Stimulated activated CD8-positive, alpha-beta memory T cell treated with anti-CD3 and anti-CD28 coated beads, Interleukin-15, amount 100 ng/mL, for 24 hours (primary cell): Measurements from ENCODE around the gene EMCN.
"Not testable (repeated sequence)": the region's sequence is repeated elsewhere in the genome, so short reads cannot be mapped to it uniquely, and the experiment has no call there.

Source experiments
- DNase-seq: peaks from one replicate; pipeline ENCODE4 v3.0.0-alpha.2; 2020; ENCODE audit warnings: low read depth

Gene EMCN

GRCh38 chr4:100492129-100492528 lies 25.7 kb downstream of the EMCN start:
- DNase-seq = no peak

DNA sequence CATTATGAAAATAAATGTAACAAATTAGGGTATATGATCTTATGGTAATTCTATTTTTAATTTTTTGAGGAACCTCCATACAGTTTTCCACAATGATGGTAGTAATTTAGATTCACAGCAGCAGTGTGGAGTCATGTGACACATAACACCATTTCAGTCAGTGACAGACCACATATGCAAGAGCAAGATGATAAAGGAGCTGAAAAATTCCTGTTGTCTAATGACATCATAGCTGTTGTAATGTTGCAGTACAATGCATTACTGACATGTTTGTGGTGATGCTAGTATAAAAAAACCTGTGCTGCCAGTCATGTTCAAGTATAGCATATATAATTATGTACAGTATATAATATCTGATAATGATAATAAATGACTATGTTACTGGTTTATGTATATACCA lies 28.5 kb downstream of the EMCN start:
- DNase-seq = no peak

DNA sequence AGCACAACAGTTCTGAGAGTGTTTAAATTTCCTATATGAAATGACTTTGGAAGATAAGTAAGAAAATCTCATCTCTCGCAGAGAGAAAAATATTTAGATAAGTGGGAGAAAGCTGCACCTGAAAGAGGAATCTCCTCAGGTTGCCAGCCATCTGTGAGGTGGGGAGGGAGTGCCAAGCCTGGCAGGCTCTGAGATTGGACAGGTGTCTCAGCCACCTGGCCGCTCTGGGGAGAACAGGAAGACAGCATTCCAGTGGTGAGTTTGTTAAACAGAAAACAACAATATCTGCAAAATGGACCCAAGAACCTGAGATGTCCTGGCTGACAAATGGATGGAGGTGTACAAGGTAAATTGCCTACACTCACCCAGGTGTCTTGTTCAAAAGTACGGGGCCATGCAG lies 31.3 kb downstream of the EMCN start:
- DNase-seq = no peak

- DNase-seq = no peak
Observed at GRCh38 chr4:100483796-100484195, 34.0 kb downstream of the EMCN start.

GRCh38 chr4:100479971-100480370 lies 37.9 kb downstream of the EMCN start:
- no peak for DNase-seq

GRCh38 chr4:100469555-100469954 lies 48.3 kb downstream of the EMCN start:
- no peak for DNase-seq

DNA sequence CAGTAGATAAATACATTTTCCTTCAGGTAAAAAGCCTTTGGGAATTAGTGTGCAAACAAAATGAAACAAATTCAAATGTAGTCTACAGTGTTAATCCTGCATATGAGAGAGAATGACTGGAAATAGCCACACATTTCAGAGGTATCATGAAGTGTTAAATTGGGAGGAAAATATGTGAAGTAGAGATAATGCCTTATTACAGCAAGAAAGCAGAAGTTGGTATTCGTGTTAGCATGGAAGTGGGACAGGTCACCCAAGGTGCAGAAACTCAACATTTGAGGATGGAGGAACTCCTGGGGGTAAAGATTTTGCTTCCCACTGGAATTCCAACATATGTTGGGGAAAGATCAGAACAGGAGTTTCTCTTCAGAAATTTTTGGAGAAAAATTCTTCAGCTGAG lies 51.3 kb downstream of the EMCN start:
- no peak for DNase-seq

GRCh38 chr4:100461807-100462605 lies 55.8 kb downstream of the EMCN start:
- no peak for DNase-seq

DNA sequence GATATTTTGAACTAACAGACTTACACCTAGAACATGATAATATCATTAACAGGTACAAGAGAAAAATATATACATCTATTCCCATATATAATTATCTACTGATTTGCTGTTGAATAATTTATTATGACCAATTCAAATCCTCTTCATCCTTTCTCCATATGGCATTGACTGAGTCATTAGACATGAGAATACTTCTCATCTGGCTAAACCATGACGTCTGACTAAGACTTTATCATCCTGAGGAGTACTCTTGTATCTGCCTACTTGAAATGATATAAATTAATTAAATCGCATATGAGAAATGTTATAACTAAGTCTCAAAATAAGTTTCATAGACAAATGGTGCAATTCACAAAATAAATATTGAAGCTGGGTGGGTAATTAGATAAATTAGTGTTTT lies 67.4 kb downstream of the EMCN start:
- DNase-seq = no peak

DNA sequence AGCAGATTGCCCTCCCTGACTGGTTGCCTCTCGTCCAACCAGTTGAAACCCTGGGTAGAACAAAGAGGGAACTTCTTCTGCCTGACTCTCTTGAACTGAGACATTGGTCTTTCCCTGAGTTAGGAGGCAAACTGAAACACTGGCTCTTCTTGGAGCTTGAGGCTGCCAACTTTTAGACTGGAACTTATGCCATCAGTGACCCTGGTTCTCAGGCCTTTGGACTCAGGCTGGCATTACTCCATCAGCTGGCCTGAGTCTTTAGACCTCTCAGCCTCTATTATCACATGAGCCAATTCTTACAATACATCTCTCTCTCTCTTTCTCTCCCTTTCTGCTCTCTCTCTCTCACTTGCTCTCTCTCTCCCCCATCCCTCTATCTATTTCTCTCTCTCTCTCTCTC lies 86.4 kb downstream of the EMCN start:
- DNase-seq = no peak

GRCh38 chr4:100430451-100430850 lies 87.4 kb downstream of the EMCN start:
- no peak for DNase-seq

DNA sequence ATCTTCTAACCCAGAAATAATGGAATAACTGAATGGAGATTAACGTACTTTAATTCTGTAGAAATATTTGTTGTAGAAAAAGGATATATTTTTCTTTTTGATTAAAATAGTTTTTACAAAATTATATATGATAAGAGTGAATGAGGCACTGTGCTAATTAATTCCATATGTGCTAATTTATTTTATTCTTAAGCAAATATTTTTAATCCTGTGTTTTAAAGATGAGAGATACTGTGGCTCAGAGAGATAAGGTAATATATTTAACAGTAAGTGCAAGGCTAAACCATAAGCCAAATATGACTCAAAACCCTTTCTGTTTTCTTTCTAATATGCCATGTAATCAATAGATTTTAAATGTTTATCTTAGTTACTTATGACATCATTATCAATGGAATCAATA lies 88.2 kb downstream of the EMCN start:
- no peak for DNase-seq

DNA sequence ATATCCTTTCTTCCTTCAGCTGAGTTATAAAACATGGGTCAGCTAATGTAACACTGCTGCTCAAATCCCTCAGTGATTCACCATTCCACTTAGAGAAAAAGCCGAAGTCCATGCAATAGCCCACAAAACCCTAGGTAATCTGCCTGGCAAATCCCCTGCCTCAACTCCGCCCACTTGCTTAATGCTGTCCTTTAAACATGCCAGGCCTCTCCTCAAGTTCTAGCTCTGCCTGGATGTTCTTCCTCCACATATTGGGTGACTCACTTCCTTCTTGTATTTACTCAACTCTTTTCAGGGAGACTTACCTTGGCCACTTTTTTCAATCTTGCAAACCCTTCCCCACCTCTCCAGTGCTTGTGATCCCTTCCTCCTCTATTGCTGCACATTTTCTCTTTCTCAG lies 89.8 kb downstream of the EMCN start:
- no peak for DNase-seq

- no peak for DNase-seq
Observed at GRCh38 chr4:100424376-100424775, 93.4 kb downstream of the EMCN start.

GRCh38 chr4:100422894-100423293 lies 94.9 kb downstream of the EMCN start:
- DNase-seq = no peak

GRCh38 chr4:100421361-100421978 lies 96.4 kb downstream of the EMCN start:
- DNase-seq = no peak

- DNase-seq = no peak
Observed at GRCh38 chr4:100420571-100420970, 97.3 kb downstream of the EMCN start.

DNA sequence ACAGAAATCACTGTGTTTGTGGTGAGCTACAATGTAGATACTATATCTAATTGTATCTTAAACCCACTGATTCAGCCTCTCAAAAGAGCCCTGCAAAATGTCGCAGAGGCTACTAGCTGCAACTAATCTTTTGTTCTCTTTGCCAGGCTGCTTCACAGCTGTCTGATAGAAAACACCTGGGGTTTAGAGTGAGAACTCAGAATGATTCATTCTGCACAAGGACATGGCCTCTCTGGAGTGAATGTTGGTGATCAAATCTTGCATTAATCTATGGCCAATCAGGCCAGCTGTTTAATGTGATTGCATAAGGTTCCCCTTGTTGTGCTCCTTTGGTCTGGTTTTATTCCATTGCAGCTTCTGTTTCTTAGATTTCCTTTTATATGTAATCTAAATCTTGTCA lies 100.3 kb downstream of the EMCN start:
- DNase-seq = no peak

DNA sequence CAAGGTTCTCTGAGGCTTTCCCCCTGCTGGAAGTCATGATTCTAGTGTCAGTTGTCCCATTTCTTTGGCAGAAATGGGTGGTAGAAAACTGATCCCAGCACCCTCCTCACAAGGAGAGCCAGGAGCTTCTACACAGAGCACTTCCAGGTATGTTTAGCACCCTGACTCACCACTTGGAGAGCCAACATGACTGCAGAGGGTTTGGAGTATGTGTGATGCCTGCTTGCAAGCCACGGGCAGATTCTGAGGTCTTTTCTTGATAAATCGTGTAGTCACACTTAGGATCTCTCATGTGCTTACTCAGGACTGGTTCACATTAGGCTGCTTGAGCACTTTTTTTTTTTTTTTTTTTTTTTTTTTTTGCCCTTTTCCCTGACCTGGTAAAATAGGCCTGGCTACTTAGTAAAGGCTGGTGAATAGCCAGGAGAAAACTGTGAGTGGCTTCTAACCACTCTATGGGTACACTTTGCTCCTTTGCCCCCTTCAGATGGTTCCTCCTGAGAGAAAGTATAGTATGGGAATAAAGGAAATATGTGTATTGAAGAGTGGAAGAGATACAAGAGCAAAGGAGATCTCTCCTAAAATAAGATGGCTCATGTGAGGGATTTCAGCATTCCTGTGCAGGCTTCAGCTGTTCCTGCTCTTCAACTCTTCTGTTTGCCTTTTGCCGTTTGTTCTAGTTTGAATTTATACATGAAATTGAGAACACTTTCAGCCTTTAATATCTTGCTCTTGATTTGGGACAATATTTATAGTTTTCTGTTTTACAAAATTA lies 103.6 kb downstream of the EMCN start:
- no peak for DNase-seq

DNA sequence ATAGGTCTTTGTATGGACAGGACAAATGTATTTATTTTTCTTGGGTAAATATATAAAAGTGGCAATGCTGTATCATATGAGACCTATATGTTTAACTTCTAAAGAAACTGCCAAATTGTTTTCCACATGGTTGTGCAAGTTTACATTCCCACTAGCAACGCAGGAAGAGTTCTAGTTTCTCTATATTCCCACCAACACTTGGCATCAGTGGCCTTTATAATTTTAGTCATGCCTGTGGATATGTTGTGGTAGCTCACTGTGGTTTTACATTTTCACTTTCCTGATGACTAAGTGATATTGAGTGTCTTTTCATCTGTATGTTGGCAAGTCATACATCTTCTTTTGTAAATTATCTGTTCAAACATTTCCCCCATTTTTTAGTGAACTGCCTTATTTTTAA lies 126.0 kb downstream of the EMCN start:
- DNase-seq = no peak

GRCh38 chr4:100391086-100391485 lies 126.7 kb downstream of the EMCN start:
- DNase-seq = no peak

- no peak for DNase-seq
Observed at GRCh38 chr4:100386270-100386669, 131.6 kb downstream of the EMCN start.

DNA sequence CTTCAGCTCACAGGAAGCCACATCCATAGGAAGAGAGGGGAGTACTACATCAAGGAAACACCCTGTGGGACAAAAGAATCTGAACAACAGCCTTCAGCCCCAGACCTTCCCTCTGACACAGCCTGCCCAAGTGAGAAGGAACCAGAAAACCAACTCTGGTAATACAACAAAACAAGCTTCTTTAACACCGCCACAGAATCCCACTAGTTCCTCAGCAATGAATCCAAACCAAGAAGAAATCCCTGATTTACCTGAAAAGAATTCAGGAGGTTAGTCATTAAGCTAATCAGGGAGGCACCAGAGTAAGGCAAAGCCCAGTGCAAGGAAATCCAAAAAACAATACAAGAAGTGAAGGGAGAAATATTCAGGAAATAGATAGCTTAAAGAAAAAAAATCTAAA lies 137.4 kb downstream of the EMCN start:
- not testable (repeated sequence) for DNase-seq
